Cardiac fibroblast (primary cell): Measurements from ENCODE around the gene TSC22D1.

Experiments used
- DNase-seq, 2 donors: peaks; one replicate each; pipeline versions ENCODE4 v3.0.0 to v3.0.0-alpha.2; 2010; ENCODE audit warnings: low read depth in 2 of 2
- H3K4me3 ChIP-seq, 2 donors: replicated peaks in 1 of 2; 1 replicate in 1 of 2; 2 replicates in 1 of 2; pipeline ENCODE4 v1.5.1; 2011; ENCODE audit warnings: low read depth in 2 of 2, low read length in 2 of 2, mild to moderate bottlenecking in 2 of 2, moderate library complexity in 1 of 2
- CTCF ChIP-seq: IDR thresholded peaks from one replicate; pipeline ENCODE4 v1.5.1; 2011; ENCODE audit warnings: low read depth, mild to moderate bottlenecking, low read length, inconsistent platforms

TSC22D1 gene

GRCh38 chr13:44471686-44472085 is 104.4 kb downstream of the TSC22D1 start:
- DNase-seq: peak; percentile 29 to 52
- TF ChIP-seq CTCF: no peak

GRCh38 chr13:44470638-44471562 is 105.2 kb downstream of the TSC22D1 start:
- TF ChIP-seq CTCF: peak; percentile 43
- peak; percentile 46 to 61 for DNase-seq
- no peak overlapping the region for H3K4me3 ChIP-seq

More at GRCh38 chr13:44471686-44472085, 104.4 kb downstream of the TSC22D1 start:
- H3K4me3 ChIP-seq: no peak overlapping the region

- H3K4me3 ChIP-seq: no peak overlapping the region
- DNase-seq: no peak
- no peak for TF ChIP-seq CTCF
Measured at GRCh38 chr13:44468874-44469273, 107.3 kb downstream of the TSC22D1 start.

GRCh38 chr13:44465318-44465717 is 110.8 kb downstream of the TSC22D1 start:
- H3K4me3 ChIP-seq: no peak overlapping the region
- no peak for TF ChIP-seq CTCF
- DNase-seq: peak in 1 of 2 donors; percentile 18

GRCh38 chr13:44464471-44464870 is 111.7 kb downstream of the TSC22D1 start:
- TF ChIP-seq CTCF: no peak
- no peak overlapping the region for H3K4me3 ChIP-seq
- DNase-seq: no peak

- H3K4me3 ChIP-seq: no peak overlapping the region
- no peak for TF ChIP-seq CTCF
- no peak for DNase-seq
Measured at GRCh38 chr13:44463759-44464158, 112.4 kb downstream of the TSC22D1 start.
